HG02642 (cell line): ENCODE measurements around the gene TTC16.
"Not testable (repeated sequence)": the region's sequence is repeated elsewhere in the genome, so short reads cannot be mapped to it uniquely, and the experiment has no call there.

Source experiments
- ATAC-seq: cut with Tn5 transposase; IDR thresholded peaks from one replicate; pipeline ENCODE4 v1.9.1; 2021; ENCODE audit warnings: mild to moderate bottlenecking; ENCODE audit not compliant: unreplicated experiment, poor library complexity

Gene TTC16

DNA sequence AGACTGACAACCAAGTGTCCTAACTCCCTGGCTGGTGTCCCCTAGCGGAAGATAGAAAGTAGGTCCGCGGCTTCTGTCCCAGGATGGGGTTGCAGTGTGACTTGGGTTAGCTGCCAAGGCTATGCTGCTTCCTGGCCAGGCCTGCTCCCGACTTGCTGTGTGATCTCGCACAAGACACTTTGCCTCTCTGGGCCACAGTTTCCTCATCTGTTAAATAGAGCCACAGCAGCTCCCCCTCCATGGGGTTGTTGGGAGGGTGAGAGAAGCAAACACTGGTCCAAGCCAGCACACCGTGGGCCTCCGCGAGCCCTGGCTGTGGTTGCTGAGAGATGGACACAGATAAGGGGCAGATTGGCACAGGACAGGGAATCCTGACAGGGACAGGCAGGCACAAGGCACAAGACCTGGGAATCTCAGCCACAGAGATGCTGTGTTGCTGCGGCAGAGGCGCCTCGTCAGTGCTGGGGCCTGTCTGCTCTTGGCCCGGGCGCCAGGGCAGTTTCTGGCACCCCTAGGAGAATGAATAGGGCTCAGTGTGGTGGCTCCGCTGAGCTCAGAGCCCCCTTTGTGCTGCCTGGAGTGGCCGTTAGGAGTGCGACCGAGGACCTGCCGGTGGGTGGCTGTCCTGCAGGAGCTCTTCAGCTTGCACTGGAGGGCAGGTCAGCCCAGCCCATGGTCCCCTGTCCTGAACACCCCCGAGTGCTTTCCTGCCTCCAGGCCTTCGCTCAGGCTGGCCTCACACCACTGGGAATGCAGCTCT, 64.4 kb downstream of the TTC16 start:
- no peak for ATAC-seq

GRCh38 chr9:127780909-127781308, 65.0 kb downstream of the TTC16 start:
- not testable (repeated sequence) for ATAC-seq
